HEK293 (cell line): ENCODE results near the gene MPP4.

Experiments
- SP2 ChIP-seq: fragments of 450-650 bp; formaldehyde crosslinking; IDR thresholded peaks from 2 replicates; pipeline ENCODE4 v1.5.1; 2016; ENCODE audit warnings: missing biosample characterization, missing genetic modification characterization
- ZNF121 ChIP-seq: fragments of 450-650 bp; formaldehyde crosslinking; IDR thresholded peaks from 2 replicates; pipeline ENCODE4 v1.5.1; 2016; ENCODE audit warnings: missing biosample characterization, missing genetic modification characterization
- ZNF175 ChIP-seq: fragments of 450-650 bp; formaldehyde crosslinking; IDR thresholded peaks from 2 replicates; pipeline ENCODE4 v1.5.1; 2016; ENCODE audit warnings: missing biosample characterization, missing genetic modification characterization
- ZNF302 ChIP-seq: fragments of 450-650 bp; formaldehyde crosslinking; IDR thresholded peaks from 2 replicates; pipeline ENCODE4 v1.5.1; 2016; ENCODE audit warnings: missing biosample characterization, missing genetic modification characterization, low read depth
- ZNF629 ChIP-seq: fragments of 450-650 bp; formaldehyde crosslinking; IDR thresholded peaks from 2 replicates; pipeline ENCODE4 v1.5.1; 2017; ENCODE audit warnings: missing biosample characterization, missing genetic modification characterization
- ZNF776 ChIP-seq: fragments of 450-650 bp; formaldehyde crosslinking; IDR thresholded peaks from 2 replicates; pipeline ENCODE4 v1.5.0; 2017; ENCODE audit warnings: missing biosample characterization, missing genetic modification characterization, borderline replicate concordance
- TF ChIP-seq, protein P1 (sequence below): fragments of 450-650 bp; formaldehyde crosslinking; IDR thresholded peaks from 2 replicates; pipeline ENCODE4 v1.5.1; 2016; ENCODE audit warnings: missing biosample characterization, missing genetic modification characterization

DNA sequence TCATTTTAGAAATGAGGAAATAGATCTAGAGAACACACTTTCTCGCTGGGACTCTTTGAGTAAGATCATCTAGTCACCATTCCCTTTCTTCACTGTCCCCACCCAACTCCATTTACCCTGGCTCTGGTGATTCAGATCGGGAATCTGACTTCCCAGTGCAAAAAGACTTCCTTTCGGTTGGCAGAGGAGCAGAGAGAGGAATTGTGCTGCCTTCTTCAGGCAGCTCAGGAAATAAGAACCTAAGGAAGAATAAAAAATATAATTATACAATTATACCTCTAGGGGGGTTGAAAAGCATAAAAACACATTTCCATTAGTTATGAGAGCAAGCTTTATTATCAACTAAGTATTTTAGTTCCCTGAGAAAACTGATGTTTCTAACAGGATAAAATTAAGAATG is 9.3 kb upstream of the MPP4 start:
- TF ChIP-seq, protein P1, sequence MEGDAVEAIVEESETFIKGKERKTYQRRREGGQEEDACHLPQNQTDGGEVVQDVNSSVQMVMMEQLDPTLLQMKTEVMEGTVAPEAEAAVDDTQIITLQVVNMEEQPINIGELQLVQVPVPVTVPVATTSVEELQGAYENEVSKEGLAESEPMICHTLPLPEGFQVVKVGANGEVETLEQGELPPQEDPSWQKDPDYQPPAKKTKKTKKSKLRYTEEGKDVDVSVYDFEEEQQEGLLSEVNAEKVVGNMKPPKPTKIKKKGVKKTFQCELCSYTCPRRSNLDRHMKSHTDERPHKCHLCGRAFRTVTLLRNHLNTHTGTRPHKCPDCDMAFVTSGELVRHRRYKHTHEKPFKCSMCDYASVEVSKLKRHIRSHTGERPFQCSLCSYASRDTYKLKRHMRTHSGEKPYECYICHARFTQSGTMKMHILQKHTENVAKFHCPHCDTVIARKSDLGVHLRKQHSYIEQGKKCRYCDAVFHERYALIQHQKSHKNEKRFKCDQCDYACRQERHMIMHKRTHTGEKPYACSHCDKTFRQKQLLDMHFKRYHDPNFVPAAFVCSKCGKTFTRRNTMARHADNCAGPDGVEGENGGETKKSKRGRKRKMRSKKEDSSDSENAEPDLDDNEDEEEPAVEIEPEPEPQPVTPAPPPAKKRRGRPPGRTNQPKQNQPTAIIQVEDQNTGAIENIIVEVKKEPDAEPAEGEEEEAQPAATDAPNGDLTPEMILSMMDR (tag by site-specific recombination): 0 out of 2 replicates have a peak, but pooled peaks have one; percentile 10
- no peak for TF ChIP-seq ZNF175
- no peak for TF ChIP-seq ZNF629 (tag by site-specific recombination)
- TF ChIP-seq ZNF121 (tag by site-specific recombination): no peak
- TF ChIP-seq SP2 (tag by site-specific recombination): no peak
- no peak for TF ChIP-seq ZNF776 (tag by site-specific recombination)
- TF ChIP-seq ZNF302 (tag by site-specific recombination): no peak
